Prostate gland (tissue), 2 donors: ENCODE data around the gene MYL4. TPM values are rescaled to one million over a fixed set of nuclear protein-coding genes. Genes with fewer than 3 reads are reported as not detected.

Experiments used
- DNase-seq: peaks from one replicate; pipeline ENCODE4 v3.0.0-alpha.2; 2019; ENCODE audit warnings: low spot score
- H3K27ac ChIP-seq, 2 donors: fragments of 200-600 bp; sonication (generic); 2 replicates each; pipeline ENCODE4 v1.5.1; 2017 to 2019
- H3K27me3 ChIP-seq: fragments of 200-600 bp; sonication (generic); replicated peaks from 2 replicates; pipeline ENCODE4 v1.5.1; 2019; ENCODE audit not compliant: insufficient read depth
- H3K36me3 ChIP-seq, 2 donors: fragments of 200-600 bp; sonication (generic); 1 replicate in 1 of 2; 2 replicates in 1 of 2; pipeline versions ENCODE4 v1.5.1 to v1.8.1; 2017 to 2019
- H3K4me1 ChIP-seq: fragments of 200-600 bp; sonication (generic); replicated peaks from 2 replicates; pipeline ENCODE4 v1.5.1; 2019
- H3K4me3 ChIP-seq, 2 donors: fragments of 200-600 bp; sonication (generic); 2 replicates each; pipeline ENCODE4 v1.5.1; 2017 to 2019
- H3K9me3 ChIP-seq: fragments of 200-600 bp; sonication (generic); 2 replicates; pipeline ENCODE4 v1.5.1; 2017
- CTCF ChIP-seq, 4 experiments: fragments of 200-600 bp in 2 of 4; fragments of 450-650 bp in 2 of 4; sonication (generic) in 2 of 4; IDR thresholded peaks; 1 replicate in 3 of 4; 2 replicates in 1 of 4; pipeline ENCODE4 v1.5.1; 2016 to 2019; ENCODE audit warnings: antibody characterized with exemption in 4 of 4, mild to moderate bottlenecking in 2 of 4, moderate library complexity in 2 of 4
- POLR2A ChIP-seq: fragments of 450-650 bp; IDR thresholded peaks from one replicate; pipeline ENCODE4 v1.6.1; 2016; ENCODE audit warnings: antibody characterized with exemption, mild to moderate bottlenecking
- POLR2AphosphoS5 ChIP-seq: sonication (generic); formaldehyde crosslinking; IDR thresholded peaks from one replicate; pipeline ENCODE4 v1.6.1; 2017; ENCODE audit warnings: antibody characterized with exemption
- WGBS: methylation state at CpG from one replicate; pipeline ENCODE4 v1.1.5; 2018; 5-methylcytosine and 5-hydroxymethylcytosine counted together
- intact Hi-C: fragments of 100-400 bp; cut with DNase I; formaldehyde crosslinking; loops from one replicate; pipeline ENCODE4 v1.14.2; 2022
- total RNA-seq, 2 donors: library from RNA; depleted of rRNA; stranded (reverse); fragments of >200 nt; gene quantifications; one replicate each; pipeline ENCODE4 v1.1.0, GENCODE V29; 2016

Gene MYL4
- total RNA-seq, 2 donors from 2014 or later = 4.3 TPM; not detected in 1

GRCh38 chr17:47188876-47189731, 20.0 kb upstream of the MYL4 start, which contains the start of gene CDC27:
Gene CDC27 (minus strand): TSS chr17:47189295. CDS start chr17:47189172, 123 bp downstream.
- under 1% methylated on average over 64 of the region's 64 CpGs for WGBS
- H3K4me1 ChIP-seq = no peaks in the 10 kb centered on the region
- peak within 1 kb of the TSS; percentile 82 to 86 for H3K4me3 ChIP-seq
- no peaks in the 10 kb centered on the region for H3K36me3 ChIP-seq
- DNase-seq = peak; percentile 99
- H3K27ac ChIP-seq = peak within 1 kb of the TSS; percentile 90 to 93
- H3K9me3 ChIP-seq = no peaks in the 10 kb centered on the region
- intact Hi-C loops = loop anchor here (5.0 kb wide), 1 partner anchor 428 kb away; no protein-coding TSS in a partner anchor
- TF ChIP-seq POLR2AphosphoS5 (peak; percentile 82), CTCF (IDR thresholded peaks at IDR 0.05) (peak in 2 of 4 experiments; percentile 21 to 22), POLR2A (peak; percentile 36)
- no peaks in the 10 kb centered on the region for H3K27me3 ChIP-seq

GRCh38 chr17:47189732-47190237, 19.4 kb upstream of the MYL4 start:
- Histone ChIP-seq H3K4me1 (no peaks in the 10 kb centered on the region), H3K27me3 (no peaks in the 10 kb centered on the region), H3K9me3 (no peaks in the 10 kb centered on the region), H3K27ac (peak overlapping the region; percentile 68 to 93), H3K36me3 (no peaks in the 10 kb centered on the region), H3K4me3 (peak overlapping the region; percentile 82 to 86)
- intact Hi-C loops = loop anchor here (5.0 kb wide), 1 partner anchor 428 kb away; no protein-coding TSS in a partner anchor
- WGBS = 46% methylated on average over 5 of the region's 5 CpGs
- TF ChIP-seq POLR2AphosphoS5 = no peak
- DNase-seq = no peak

- no peak for TF ChIP-seq POLR2A
- TF ChIP-seq CTCF (IDR thresholded peaks at IDR 0.05) = no peak
- TF ChIP-seq POLR2AphosphoS5 = no peak
- over 99% methylated on average over 4 of the region's 4 CpGs for WGBS
- Histone ChIP-seq H3K27me3 (no peaks in the 10 kb centered on the region), H3K4me1 (no peaks in the 10 kb centered on the region), H3K36me3 (no peaks in the 10 kb centered on the region), H3K27ac (no peak overlapping the region), H3K4me3 (no peak overlapping the region), H3K9me3 (no peaks in the 10 kb centered on the region)
- intact Hi-C loops = no loop called here
- DNase-seq = no peak
Measured at GRCh38 chr17:47190243-47190642, 18.9 kb upstream of the MYL4 start.

- no peak for DNase-seq
- TF ChIP-seq POLR2A (no peak), POLR2AphosphoS5 (no peak), CTCF (IDR thresholded peaks at IDR 0.05) (no peak)
- Histone ChIP-seq H3K9me3 (no peaks in the 10 kb centered on the region), H3K27me3 (no peaks in the 10 kb centered on the region), H3K27ac (no peak overlapping the region), H3K4me1 (no peaks in the 10 kb centered on the region), H3K4me3 (no peak overlapping the region), H3K36me3 (no peaks in the 10 kb centered on the region)
- intact Hi-C loops = no loop called here
- 93% methylated on average over 1 of the region's 1 CpG for WGBS
Measured at GRCh38 chr17:47190770-47191169, 18.4 kb upstream of the MYL4 start.

GRCh38 chr17:47192554-47192953, 16.6 kb upstream of the MYL4 start:
- WGBS = 78% methylated on average over 6 of the region's 6 CpGs
- TF ChIP-seq POLR2AphosphoS5 (no peak), POLR2A (no peak)

More at GRCh38 chr17:47192554-47192953, 16.6 kb upstream of the MYL4 start:
- Histone ChIP-seq H3K9me3 (no peaks in the 10 kb centered on the region), H3K4me3 (no peak overlapping the region), H3K27me3 (no peaks in the 10 kb centered on the region), H3K36me3 (no peaks in the 10 kb centered on the region), H3K27ac (no peak overlapping the region), H3K4me1 (no peaks in the 10 kb centered on the region)
- intact Hi-C loops = no loop called here
- DNase-seq = no peak
